ENCODE data around the gene CREBRF. TPM values are rescaled to one million over a fixed set of nuclear protein-coding genes. Genes with fewer than 3 reads are reported as not detected.

CREBRF gene
- total and polyA plus RNA-seq, 2 of the 8 experiments (the other 6 are each of a cell fraction or from before 2014, with no cell fraction given), result 1.2 to 4.7 TPM

- Histone ChIP-seq H3K18ac (ENCODE audit: extremely low read depth, low read length) (peak within 1 kb of the TSS; percentile 34), H3K79me2 (ENCODE audit: control insufficient read depth in 1 of 2, insufficient read depth in 2 of 2, low read length in 2 of 2) (no peaks in the 10 kb centered on the region), H3K23me2 (ENCODE audit: low read depth, low read length) (peaks cover 2% of the 10 kb centered on the region; the same call in 1 of the 2 replicates), H4K91ac (replicated peaks; ENCODE audit: insufficient read length, low read length) (no peak within 1 kb of the TSS), H2BK5ac (ENCODE audit: low read depth, low read length) (peak within 1 kb of the TSS; percentile 29; the same call in 1 of the 2 replicates), H3K9ac (replicated peaks in 1 of 4; ENCODE audit: extremely low read depth in 1 of 4, low read depth in 3 of 4, low read length in 3 of 4) (peak within 1 kb of the TSS in 3 of 4 experiments; percentile 60 to 66 (median 65); a peak in 5 of 7 replicates), H3K4me1 (replicated peaks in 1 of 4; ENCODE audit: control insufficient read depth in 3 of 4, insufficient read depth in 4 of 4, low read length in 3 of 4) (peaks cover 4 to 9% (median 6%) of the 10 kb centered on the region in 4 experiments; a peak in 6 of 7 replicates), H3K27ac (ENCODE audit: low read depth, low read length) (peak within 1 kb of the TSS; percentile 60), H3K36me3 (ENCODE audit: control insufficient read depth in 2 of 4, insufficient read depth in 4 of 4, low read length in 3 of 4) (peaks cover 0 to 3% (median 0%) of the 10 kb centered on the region in 4 experiments; a peak in 3 of 8 replicates), H2BK15ac (ENCODE audit: low read length) (no peak within 1 kb of the TSS), H3K79me1 (ENCODE audit: low read depth, low read length) (no peaks in the 10 kb centered on the region), H3K4me3 (ENCODE audit: extremely low read depth in 1 of 4, insufficient read depth in 2 of 4, low read depth in 3 of 4, low read length in 4 of 4) (peak within 1 kb of the TSS; percentile 58 to 97 (median 94)), H4K5ac (ENCODE audit: insufficient read length, low read depth, low read length) (peak within 1 kb of the TSS; percentile 32), H2AFZ (ENCODE audit: low read length) (peak within 1 kb of the TSS; percentile 100), H2BK12ac (ENCODE audit: low read depth, low read length) (no peak within 1 kb of the TSS; the same call in none of the 2 replicates), H4K8ac (ENCODE audit: extremely low read depth, insufficient read depth, low read length) (peak within 1 kb of the TSS; percentile 58), H3K27me3 (replicated peaks in 1 of 4; ENCODE audit: control insufficient read depth in 3 of 4, extremely low read depth in 1 of 4, insufficient read depth in 3 of 4, low read length in 3 of 4) (no peaks in the 10 kb centered on the region), H3K4me2 (ENCODE audit: insufficient read depth in 1 of 2, low read depth in 2 of 2, low read length in 2 of 2) (peak within 1 kb of the TSS; percentile 58 to 93), H3K4ac (replicated peaks; ENCODE audit: insufficient read length, low read depth, low read length) (no peak within 1 kb of the TSS), H3K23ac (ENCODE audit: insufficient read length) (no peak within 1 kb of the TSS), H4K20me1 (replicated peaks in 1 of 2; ENCODE audit: control insufficient read depth in 1 of 2, insufficient read depth in 2 of 2, low read length in 2 of 2) (no peaks in the 10 kb centered on the region), H3K9me3 (ENCODE audit: insufficient read depth in 2 of 2, low read depth in 1 of 2, low read length in 1 of 2) (no peaks in the 10 kb centered on the region), H3K56ac (replicated peaks; ENCODE audit: insufficient read length, low read depth, low read length) (no peak within 1 kb of the TSS), H2AK5ac (ENCODE audit: low read depth, low read length) (no peak within 1 kb of the TSS), H2BK120ac (replicated peaks; ENCODE audit: low read depth, low read length) (no peak within 1 kb of the TSS), H2BK20ac (ENCODE audit: low read length) (no peak within 1 kb of the TSS), H3K14ac (ENCODE audit: insufficient read length) (no peak within 1 kb of the TSS)
- WGBS, 2 experiments (ENCODE audit: extremely low coverage in 1 of 2, insufficient coverage in 1 of 2, insufficient read length in 1 of 2, insufficient replicate concordance in 2 of 2, low coverage in 1 of 2, low lambda C conversion rate in 2 of 2, missing lambda C conversion rate in 1 of 2), result 3% methylated on average over 48 of the region's 48 CpGs; no CpG with 5 or more reads in 1 of the 2 experiments
- DNase-seq (ENCODE audit: low read depth in 1 of 2, low spot score in 2 of 2) (peak; percentile 87 to 99), FAIRE-seq (peak; percentile 88)
- ChIA-PET CTCF (ENCODE audit: partially characterized antibody) (interaction anchor here (0.7 to 2.8 kb wide), 24 partner anchors 9 to 971 kb away, joined by 3 to 15 read pairs (median 4); no protein-coding TSS in a partner anchor), POLR2A (ENCODE audit: partially characterized antibody) (interaction anchor here (1.0 to 1.3 kb wide), 3 partner anchors 119 to 184 kb away, joined by 3 to 7 read pairs (median 4); partner anchors contain the start of gene STC2)
- TF ChIP-seq PHF8 (conservative IDR thresholded peaks at IDR 0.05; ENCODE audit: low read depth, low read length) (peak; percentile 70), CBX5 (IDR thresholded peaks at IDR 0.05; ENCODE audit: low read depth, low read length) (no peak), POLR2AphosphoS5 (IDR thresholded peaks at IDR 0.05; ENCODE audit: low read depth, low read length) (peak; percentile 13; the same call in 1 of the 2 replicates), CTCF (IDR thresholded peaks at IDR 0.05; ENCODE audit: control extremely low read depth in 1 of 3, insufficient read depth in 1 of 3, low read depth in 1 of 3, low read length in 3 of 3) (peak; percentile 88 to 98 (median 92)), ASH2L (IDR thresholded peaks at IDR 0.05; ENCODE audit: low read length) (peak; percentile 92), CHD1 (IDR thresholded peaks at IDR 0.05; ENCODE audit: low read depth, low read length) (no peak), SIX5 (IDR thresholded peaks at IDR 0.05; ENCODE audit: low read depth, low read length) (no peak), CEBPB (IDR thresholded peaks at IDR 0.05; ENCODE audit: low read depth, low read length) (peak; percentile 49; the same call in 1 of the 2 replicates)
These were observed 88.3 kb downstream of the CREBRF start, which contains the start of gene BNIP1 for GRCh38 chr5:173144200-173145176. TSS of gene BNIP1 (plus strand) at chr5:173144531. CDS start at chr5:173144546, 15 bp downstream.

Data from H1 (cell line).